Endothelial cell of umbilical vein (primary cell): ENCODE data around the gene KRTAP19-3. TPM values are rescaled to one million over a fixed set of nuclear protein-coding genes. Genes with fewer than 3 reads are reported as not detected.

Experiments
- BruUV-seq: library from RNA; stranded (reverse); fragments of 400-500 nt; replicated peaks from 2 replicates; lab custom pipeline; 2021; lab: Mats Ljungman, UMichigan
- CTCF ChIA-PET: fragments of 300-600, 350-600 bp; sonication (Branson Sonifier 250); formaldehyde crosslinking; loops from one replicate; lab custom pipeline; 2021; ENCODE audit warnings: antibody characterized with exemption, inconsistent platforms; lab: Charles Lee
- POLR2A ChIA-PET: fragments of 300-600, 350-600 bp; sonication (Branson Sonifier 250); formaldehyde crosslinking; loops from one replicate; lab custom pipeline; 2021; ENCODE audit warnings: antibody characterized with exemption, inconsistent platforms; lab: Charles Lee
- DNase-seq: peaks from one replicate; pipeline ENCODE4 v3.0.0-alpha.2; 2011; ENCODE audit warnings: low read depth, low spot score
- FAIRE-seq: peaks from 2 replicates; lab custom pipeline; 2011; peaks lifted over from hg19 to GRCh38; lab: Jason Lieb, UNC
- H2AFZ ChIP-seq: 2 replicates; pipeline ENCODE4 v1.6.0; 2012; ENCODE audit warnings: low read depth, low read length, control low read depth, inconsistent platforms
- H3K27ac ChIP-seq: 2 replicates; pipeline ENCODE4 v1.5.1; 2011; ENCODE audit warnings: low read depth, mild to moderate bottlenecking, control low read depth, low read length, moderate library complexity; ENCODE audit not compliant: insufficient read depth
- H3K27me3 ChIP-seq, 2 experiments: 2 replicates each; pipeline versions ENCODE4 v1.6.0 to v1.6.1; 2011; ENCODE audit warnings: low read length in 2 of 2, mixed read lengths in 1 of 2; ENCODE audit not compliant: control insufficient read depth in 2 of 2, insufficient read depth in 2 of 2
- H3K36me3 ChIP-seq, 2 experiments: 2 replicates in 1 of 2; 3 replicates in 1 of 2; pipeline ENCODE4 v1.5.1; 2011; ENCODE audit warnings: low read length in 2 of 2, mild to moderate bottlenecking in 1 of 2, moderate library complexity in 1 of 2; ENCODE audit not compliant: control insufficient read depth in 2 of 2, insufficient read depth in 2 of 2; ENCODE audit errors: extremely low read depth in 1 of 2
- H3K4me1 ChIP-seq: 3 replicates; pipeline ENCODE4 v1.5.1; 2011; ENCODE audit warnings: mild to moderate bottlenecking, low read length; ENCODE audit not compliant: control insufficient read depth, insufficient read depth; ENCODE audit errors: extremely low read depth
- H3K4me2 ChIP-seq: 2 replicates; pipeline ENCODE4 v1.6.1; 2011; ENCODE audit warnings: low read length, control low read depth, mixed read lengths; ENCODE audit not compliant: insufficient read depth
- H3K4me3 ChIP-seq, 3 experiments: fragments of 200-600 bp in 1 of 3; sonication (generic), shearing (Covaris generic) in 1 of 3; replicated peaks in 1 of 3; 2 replicates each; pipeline ENCODE4 v1.5.1; 2011 to 2016; ENCODE audit warnings: control low read depth in 3 of 3, low read length in 3 of 3, mild to moderate bottlenecking in 2 of 3, inconsistent platforms in 1 of 3, low read depth in 1 of 3, moderate library complexity in 1 of 3; ENCODE audit not compliant: insufficient read depth in 1 of 3
- H3K79me2 ChIP-seq: 2 replicates; pipeline ENCODE4 v1.6.0; 2012; ENCODE audit warnings: low read length, inconsistent platforms; ENCODE audit not compliant: control insufficient read depth, insufficient read depth
- H3K9ac ChIP-seq: replicated peaks from 2 replicates; pipeline ENCODE3; 2011; ENCODE audit warnings: low read length, control low read depth; ENCODE audit not compliant: insufficient read depth; ENCODE audit errors: extremely low read depth
- H3K9me1 ChIP-seq: replicated peaks from 3 replicates; pipeline ENCODE4 v1.6.0; 2011; ENCODE audit warnings: mild to moderate bottlenecking, low read length; ENCODE audit not compliant: control insufficient read depth, insufficient read depth; ENCODE audit errors: extremely low read depth
- H3K9me3 ChIP-seq: replicated peaks from 2 replicates; pipeline ENCODE4 v1.5.1; 2012; ENCODE audit warnings: low read length, inconsistent platforms; ENCODE audit not compliant: control insufficient read depth, insufficient read depth
- H4K20me1 ChIP-seq: replicated peaks from 2 replicates; pipeline ENCODE3; 2011; ENCODE audit warnings: mild to moderate bottlenecking, low read length; ENCODE audit not compliant: control insufficient read depth, insufficient read depth; ENCODE audit errors: extremely low read depth
- EZH2 ChIP-seq: IDR thresholded peaks from 2 replicates; pipeline ENCODE4 v1.6.1; 2012; ENCODE audit warnings: borderline replicate concordance, low read depth, mild to moderate bottlenecking, moderate library complexity, low read length, inconsistent platforms; ENCODE audit not compliant: severe bottlenecking
- FOS ChIP-seq: IDR thresholded peaks from 2 replicates; pipeline ENCODE4 v1.6.1; 2011; ENCODE audit warnings: mild to moderate bottlenecking, low read length, moderate library complexity, borderline replicate concordance; ENCODE audit not compliant: insufficient read depth
- GATA2 ChIP-seq: IDR thresholded peaks from 2 replicates; pipeline ENCODE4 v1.7.0; 2011; ENCODE audit warnings: low read depth, mild to moderate bottlenecking, moderate library complexity, mixed read lengths, low read length; ENCODE audit not compliant: insufficient read length, insufficient read depth
- JUN ChIP-seq: IDR thresholded peaks from 2 replicates; pipeline ENCODE4 v1.6.1; 2011; ENCODE audit warnings: borderline replicate concordance, low read depth; ENCODE audit not compliant: insufficient read length, insufficient read depth
- MYC ChIP-seq: IDR thresholded peaks from one replicate; pipeline ENCODE4 v1.6.1; 2011; ENCODE audit warnings: mild to moderate bottlenecking, low read depth, low read length
- POLR2A ChIP-seq: IDR thresholded peaks from 2 replicates; pipeline ENCODE4 v1.6.1; 2012; ENCODE audit warnings: low read depth, mild to moderate bottlenecking, control low read depth, low read length
- POLR2AphosphoS5 ChIP-seq: IDR thresholded peaks from 2 replicates; pipeline ENCODE4 v1.6.1; 2012; ENCODE audit warnings: low read depth, mild to moderate bottlenecking, control low read depth, low read length, moderate library complexity; ENCODE audit not compliant: insufficient read depth
- dilution Hi-C: fragments of 300-500 bp; cut with MboI; formaldehyde crosslinking; loops from one replicate; pipeline ENCODE4 v1.15.0; 2019; ENCODE audit warnings: low sequenced_read_pairs; ENCODE audit not compliant: extremely low pct_ligation_motif_present
- intact Hi-C: fragments of 100-400 bp; cut with micrococcal nuclease; formaldehyde crosslinking; loops from one replicate; pipeline ENCODE4 v1.10.0; 2022
- polyA plus RNA-seq, 4 experiments: library from polyadenylated mRNA; depleted of rRNA in 3 of 4; stranded (reverse) in 3 of 4; unstranded in 1 of 4; fragments of >200 nt; gene quantifications; 2 replicates each; pipeline versions ENCODE4 v1.2.1 to v1.2.3, GENCODE V29; 2011 to 2012; ENCODE audit warnings: missing spikeins in 1 of 4
- total RNA-seq: library from RNA; stranded (reverse); gene quantifications from 2 replicates; pipeline ENCODE4 v1.2.3, GENCODE V29; 2021
- TF ChIP-seq, protein P1 (sequence below): IDR thresholded peaks from 2 replicates; pipeline ENCODE4 v1.6.1; 2011; ENCODE audit not compliant: insufficient read depth, insufficient read length
- TF ChIP-seq, protein P2 (sequence below), 2 donors: IDR thresholded peaks; 1 replicate in 1 of 2; 2 replicates in 1 of 2; pipeline ENCODE4 v1.5.1; 2011; ENCODE audit warnings: low read length in 2 of 2, mild to moderate bottlenecking in 2 of 2, moderate library complexity in 2 of 2, control low read depth in 1 of 2, inconsistent platforms in 1 of 2, low read depth in 1 of 2; ENCODE audit not compliant: insufficient read depth in 1 of 2; ENCODE audit errors: extremely low read depth in 1 of 2

KRTAP19-3 gene
- total and polyA plus RNA-seq, 2 donors (not counting 3 experiments of a cell fraction or from before 2014, with no cell fraction given) = not detected

DNA sequence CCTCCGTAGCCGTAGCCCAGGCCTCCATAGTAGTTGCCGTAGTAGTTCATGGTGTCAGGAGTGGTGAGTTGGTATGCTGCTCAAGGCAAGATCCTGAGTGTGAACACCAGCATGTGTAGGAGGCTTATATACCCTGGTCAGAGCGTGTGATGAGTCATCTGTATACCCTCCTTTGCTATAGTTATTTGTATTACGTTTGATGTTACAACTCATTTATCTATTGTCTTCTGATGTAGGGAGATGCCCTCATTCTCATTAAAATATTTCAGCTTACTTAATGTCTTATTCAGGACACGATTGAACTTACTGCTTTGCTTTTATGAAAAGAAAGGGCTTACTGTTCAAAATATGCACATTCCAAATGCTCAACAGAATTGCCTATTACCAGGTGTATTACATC lies 10.2 kb upstream of the KRTAP19-3 start, which contains the start of gene KRTAP19-5:
KRTAP19-5 (minus strand) TSS at position 101 of the 400 bp plus-strand sequence; CDS start at position 50, 51 bp downstream.
- Histone ChIP-seq H3K36me3 (no peaks in the 10 kb centered on the region), H3K9me1 (no peaks in the 10 kb centered on the region), H3K27me3 (no peaks in the 10 kb centered on the region), H2AFZ (no peak within 1 kb of the TSS), H4K20me1 (no peaks in the 10 kb centered on the region), H3K4me3 (no peak within 1 kb of the TSS), H3K27ac (no peak within 1 kb of the TSS), H3K79me2 (no peaks in the 10 kb centered on the region), H3K9ac (no peak within 1 kb of the TSS), H3K9me3 (peaks cover 4% of the 10 kb centered on the region), H3K4me1 (no peaks in the 10 kb centered on the region), H3K4me2 (no peak within 1 kb of the TSS)
- ChIA-PET CTCF (no interaction called here), POLR2A (no interaction called here)
- no peak for FAIRE-seq
- no TSS peak for BruUV-seq
- intact Hi-C loops = no loop called here
- TF ChIP-seq JUN = no peak
- TF ChIP-seq, protein P1, sequence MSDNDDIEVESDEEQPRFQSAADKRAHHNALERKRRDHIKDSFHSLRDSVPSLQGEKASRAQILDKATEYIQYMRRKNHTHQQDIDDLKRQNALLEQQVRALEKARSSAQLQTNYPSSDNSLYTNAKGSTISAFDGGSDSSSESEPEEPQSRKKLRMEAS = no peak
- TF ChIP-seq GATA2 = no peak
- TF ChIP-seq MYC = no peak
- no peak for TF ChIP-seq POLR2A
- no peak for TF ChIP-seq EZH2
- TF ChIP-seq, protein P2, sequence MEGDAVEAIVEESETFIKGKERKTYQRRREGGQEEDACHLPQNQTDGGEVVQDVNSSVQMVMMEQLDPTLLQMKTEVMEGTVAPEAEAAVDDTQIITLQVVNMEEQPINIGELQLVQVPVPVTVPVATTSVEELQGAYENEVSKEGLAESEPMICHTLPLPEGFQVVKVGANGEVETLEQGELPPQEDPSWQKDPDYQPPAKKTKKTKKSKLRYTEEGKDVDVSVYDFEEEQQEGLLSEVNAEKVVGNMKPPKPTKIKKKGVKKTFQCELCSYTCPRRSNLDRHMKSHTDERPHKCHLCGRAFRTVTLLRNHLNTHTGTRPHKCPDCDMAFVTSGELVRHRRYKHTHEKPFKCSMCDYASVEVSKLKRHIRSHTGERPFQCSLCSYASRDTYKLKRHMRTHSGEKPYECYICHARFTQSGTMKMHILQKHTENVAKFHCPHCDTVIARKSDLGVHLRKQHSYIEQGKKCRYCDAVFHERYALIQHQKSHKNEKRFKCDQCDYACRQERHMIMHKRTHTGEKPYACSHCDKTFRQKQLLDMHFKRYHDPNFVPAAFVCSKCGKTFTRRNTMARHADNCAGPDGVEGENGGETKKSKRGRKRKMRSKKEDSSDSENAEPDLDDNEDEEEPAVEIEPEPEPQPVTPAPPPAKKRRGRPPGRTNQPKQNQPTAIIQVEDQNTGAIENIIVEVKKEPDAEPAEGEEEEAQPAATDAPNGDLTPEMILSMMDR (IDR thresholded peaks at IDR 0.05; ENCODE audit: extremely low read depth in 1 of 2, insufficient read depth in 1 of 2, low read depth in 1 of 2, low read length in 2 of 2) = no peak
- TF ChIP-seq POLR2AphosphoS5 = no peak
- no peak for TF ChIP-seq FOS
- DNase-seq = no peak
- dilution Hi-C loops = no loop called here
